Memory B cell (primary cell): ENCODE data around the gene CDK11B.
A peak's percentile ranks its signal among the peaks of the same experiment; 100 is the strongest.
"Not testable (repeated sequence)": the region's sequence is repeated elsewhere in the genome, so short reads cannot be mapped to it uniquely, and the experiment has no call there.

Experiments used
- ATAC-seq: fragments of 150-1000 bp; cut with Tn5 transposase; 2 replicates; pipeline ENCODE4 v1.10.0; 2021; ENCODE audit warnings: low read depth, mild to moderate bottlenecking, moderate library complexity
- DNase-seq, 2 donors: peaks; one replicate each; pipeline ENCODE4 v3.0.0; 2022; ENCODE audit warnings: low spot score in 2 of 2
- H3K27ac Mint-ChIP-seq: one replicate; pipeline ENCODE4 v1.8.0; 2022; ENCODE audit warnings: mild to moderate bottlenecking, moderate library complexity, mixed read lengths
- H3K27me3 Mint-ChIP-seq: one replicate; pipeline ENCODE4 v1.8.0; 2022; ENCODE audit warnings: mixed read lengths
- H3K36me3 Mint-ChIP-seq: one replicate; pipeline ENCODE4 v1.8.0; 2022; ENCODE audit warnings: mild to moderate bottlenecking, mixed read lengths
- H3K4me1 Mint-ChIP-seq: one replicate; pipeline ENCODE4 v1.8.0; 2022; ENCODE audit warnings: mixed read lengths
- H3K4me3 Mint-ChIP-seq: one replicate; pipeline ENCODE4 v1.8.0; 2022; ENCODE audit warnings: mild to moderate bottlenecking, moderate library complexity, mixed read lengths
- H3K9me3 Mint-ChIP-seq: one replicate; pipeline ENCODE4 v1.8.0; 2022; ENCODE audit warnings: mixed read lengths

CDK11B gene

GRCh38 chr1:1675218-1675617 is 16.4 kb upstream of the CDK11B start:
- H3K36me3 Mint-ChIP-seq: not testable (repeated sequence)
- peaks cover 18% of the 10 kb centered on the region for H3K4me1 Mint-ChIP-seq
- ATAC-seq: peak; percentile 18

DNA sequence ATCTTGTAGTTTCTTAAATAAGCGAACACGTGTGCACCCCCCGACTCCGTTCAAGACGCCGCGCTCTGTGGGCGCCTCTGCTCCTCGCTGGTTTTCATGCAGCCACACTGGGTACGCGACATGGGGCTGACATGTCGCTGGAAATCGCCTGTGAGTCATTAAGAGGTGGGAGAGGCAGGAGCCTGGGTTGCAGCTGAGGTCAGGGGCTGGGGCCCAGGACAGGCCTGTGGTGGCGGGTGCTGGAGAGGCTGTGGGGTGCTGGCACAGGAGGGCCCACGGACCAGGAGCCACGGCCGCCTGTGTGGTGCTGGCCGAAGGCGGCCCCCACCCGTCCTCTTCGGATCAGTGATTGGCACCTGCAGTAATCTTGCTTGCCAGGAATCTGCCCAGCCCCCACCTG is 16.0 kb upstream of the CDK11B start:
- DNase-seq: not testable (repeated sequence)

More at GRCh38 chr1:1675218-1675617, 16.4 kb upstream of the CDK11B start:
- DNase-seq: peak in 1 of 2 donors; percentile 34
- not testable (repeated sequence) for H3K27ac Mint-ChIP-seq, H3K4me3 Mint-ChIP-seq, H3K9me3 Mint-ChIP-seq, H3K27me3 Mint-ChIP-seq

GRCh38 chr1:1672181-1672965 is 13.6 kb upstream of the CDK11B start:
- Mint-ChIP-seq H3K4me1 (no peaks in the 10 kb centered on the region), H3K27ac (no peak overlapping the region), H3K4me3 (no peak overlapping the region), H3K9me3 (no peaks in the 10 kb centered on the region), H3K36me3 (peaks cover 3% of the 10 kb centered on the region), H3K27me3 (no peaks in the 10 kb centered on the region)
- ATAC-seq (no peak), DNase-seq (no peak)

More for the DNA sequence above, 16.0 kb upstream of the CDK11B start:
- not testable (repeated sequence) for H3K36me3 Mint-ChIP-seq, H3K27me3 Mint-ChIP-seq, ATAC-seq, H3K4me3 Mint-ChIP-seq, H3K9me3 Mint-ChIP-seq, H3K27ac Mint-ChIP-seq
- H3K4me1 Mint-ChIP-seq: peaks cover 18% of the 10 kb centered on the region

- Mint-ChIP-seq H3K9me3 (no peaks in the 10 kb centered on the region), H3K4me3 (no peak overlapping the region), H3K27me3 (no peaks in the 10 kb centered on the region), H3K27ac (no peak overlapping the region), H3K4me1 (no peaks in the 10 kb centered on the region), H3K36me3 (peaks cover 4% of the 10 kb centered on the region)
- no peak for ATAC-seq
- DNase-seq: no peak
Observed at GRCh38 chr1:1671365-1672119, 12.7 kb upstream of the CDK11B start.

GRCh38 chr1:1670866-1671265 is 12.1 kb upstream of the CDK11B start:
- ATAC-seq (no peak), DNase-seq (no peak)
- no peak overlapping the region for H3K4me3 Mint-ChIP-seq
- H3K4me1 Mint-ChIP-seq: no peaks in the 10 kb centered on the region
- no peak overlapping the region for H3K27ac Mint-ChIP-seq
- no peaks in the 10 kb centered on the region for H3K27me3 Mint-ChIP-seq
- peaks cover 6% of the 10 kb centered on the region for H3K36me3 Mint-ChIP-seq
- no peaks in the 10 kb centered on the region for H3K9me3 Mint-ChIP-seq

DNA sequence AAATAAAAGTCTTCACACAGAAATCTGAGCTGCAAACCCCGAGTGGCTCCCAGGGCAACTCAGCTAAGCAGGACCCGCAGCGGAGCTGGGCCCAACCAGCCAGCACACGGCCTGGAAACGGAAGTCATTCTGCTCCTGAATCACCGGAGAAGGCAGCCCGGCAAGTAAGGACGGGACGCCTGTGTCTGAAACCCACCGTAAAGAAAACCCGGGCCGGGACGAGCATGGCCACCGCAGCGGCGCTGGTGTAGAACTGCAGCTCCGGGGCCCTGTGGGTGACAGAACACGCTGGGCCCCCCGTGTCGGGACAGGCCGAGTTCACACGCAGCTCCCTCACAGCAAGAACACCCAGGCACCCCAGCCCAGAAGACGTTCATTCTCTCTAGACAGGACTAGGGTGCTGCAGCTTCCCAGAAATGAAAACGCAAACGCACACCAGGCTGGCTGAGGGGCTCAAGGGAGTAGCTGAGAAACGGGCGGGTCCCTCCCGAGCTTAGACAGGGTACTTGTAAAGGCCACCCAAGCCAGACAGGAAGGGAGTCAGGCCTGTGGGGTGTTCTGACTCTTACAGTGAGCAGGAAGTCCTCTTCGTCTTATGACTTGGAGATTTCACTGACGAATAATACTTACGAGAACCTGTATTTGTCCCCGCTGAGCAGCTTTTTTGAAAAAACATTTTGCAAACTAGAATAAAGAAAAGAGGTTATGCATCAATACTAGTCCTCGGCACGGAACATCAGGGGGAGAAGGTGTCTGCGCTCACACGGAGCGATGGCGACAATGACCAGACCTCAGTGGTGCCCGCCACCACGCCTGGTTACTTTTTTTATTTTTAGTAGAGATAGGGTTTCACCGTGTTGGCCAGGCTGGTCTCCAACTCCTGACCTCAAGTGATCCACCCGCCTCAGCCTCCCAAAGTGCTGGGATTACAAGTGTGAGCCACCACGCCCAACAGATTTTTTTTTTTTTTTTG is 10.9 kb upstream of the CDK11B start:
- H3K9me3 Mint-ChIP-seq: no peaks in the 10 kb centered on the region
- no peak overlapping the region for H3K27ac Mint-ChIP-seq
- ATAC-seq (no peak), DNase-seq (no peak)
- no peaks in the 10 kb centered on the region for H3K27me3 Mint-ChIP-seq
- H3K4me3 Mint-ChIP-seq: no peak overlapping the region
- peaks cover 6% of the 10 kb centered on the region for H3K36me3 Mint-ChIP-seq
- no peaks in the 10 kb centered on the region for H3K4me1 Mint-ChIP-seq

DNA sequence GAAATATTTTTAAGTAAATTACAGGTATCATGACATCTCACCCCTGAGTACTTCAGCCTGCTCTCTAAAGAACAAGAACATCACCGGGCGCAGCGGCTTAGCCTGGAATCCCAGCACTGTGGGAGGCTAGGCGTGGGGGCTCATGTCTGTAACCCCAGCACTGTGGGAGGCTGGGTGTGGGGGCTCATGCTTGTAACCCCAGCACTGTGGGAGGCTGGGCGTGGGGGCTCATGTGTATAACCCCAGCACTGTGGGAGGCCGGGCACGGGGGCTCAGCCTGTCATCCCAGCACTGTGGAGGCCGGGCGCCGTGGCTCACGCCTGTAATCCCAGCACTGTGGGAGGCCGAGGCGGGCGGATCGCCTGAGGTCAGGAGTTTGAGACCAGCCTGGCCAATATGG is 7.7 kb upstream of the CDK11B start:
- Mint-ChIP-seq H3K4me3 (no peak overlapping the region), H3K27me3 (no peaks in the 10 kb centered on the region), H3K9me3 (no peaks in the 10 kb centered on the region), H3K4me1 (no peaks in the 10 kb centered on the region), H3K36me3 (peaks cover 5% of the 10 kb centered on the region), H3K27ac (no peak overlapping the region)
- ATAC-seq (no peak), DNase-seq (no peak)

DNA sequence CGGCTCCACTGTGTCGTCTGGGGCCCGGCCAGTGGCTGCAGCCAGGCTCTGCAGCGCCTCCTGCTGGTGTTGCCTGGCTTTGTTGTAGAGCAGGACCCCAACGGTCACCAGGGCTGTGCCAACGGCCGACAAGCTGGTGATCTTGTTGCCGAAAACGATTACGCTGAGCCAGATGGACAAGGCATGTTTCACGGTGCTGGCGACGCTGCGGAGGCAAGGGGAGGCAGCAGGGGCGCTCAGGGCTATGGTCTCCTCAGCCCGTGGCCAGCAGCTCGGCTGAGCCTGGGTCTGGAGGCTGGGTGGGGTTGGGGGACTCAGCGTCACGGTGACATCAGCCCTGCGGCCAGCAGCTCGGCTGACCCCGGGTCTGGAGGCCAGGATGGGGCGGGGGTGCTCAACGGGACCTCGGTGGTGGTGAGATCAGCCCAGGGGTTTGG is 7.0 kb upstream of the CDK11B start:
- no peak for DNase-seq
- H3K4me3 Mint-ChIP-seq: no peak overlapping the region
- ATAC-seq: no peak
- no peaks in the 10 kb centered on the region for H3K27me3 Mint-ChIP-seq
- no peaks in the 10 kb centered on the region for H3K9me3 Mint-ChIP-seq
- no peaks in the 10 kb centered on the region for H3K4me1 Mint-ChIP-seq
- peaks cover 5% of the 10 kb centered on the region for H3K36me3 Mint-ChIP-seq
- H3K27ac Mint-ChIP-seq: no peak overlapping the region

- H3K4me1 Mint-ChIP-seq: no peaks in the 10 kb centered on the region
- DNase-seq (no peak), ATAC-seq (no peak)
- H3K36me3 Mint-ChIP-seq: peaks cover 5% of the 10 kb centered on the region
- no peak overlapping the region for H3K4me3 Mint-ChIP-seq
- H3K27ac Mint-ChIP-seq: no peak overlapping the region
- no peaks in the 10 kb centered on the region for H3K9me3 Mint-ChIP-seq
- H3K27me3 Mint-ChIP-seq: no peaks in the 10 kb centered on the region
Observed at GRCh38 chr1:1664941-1665814, 6.4 kb upstream of the CDK11B start.

DNA sequence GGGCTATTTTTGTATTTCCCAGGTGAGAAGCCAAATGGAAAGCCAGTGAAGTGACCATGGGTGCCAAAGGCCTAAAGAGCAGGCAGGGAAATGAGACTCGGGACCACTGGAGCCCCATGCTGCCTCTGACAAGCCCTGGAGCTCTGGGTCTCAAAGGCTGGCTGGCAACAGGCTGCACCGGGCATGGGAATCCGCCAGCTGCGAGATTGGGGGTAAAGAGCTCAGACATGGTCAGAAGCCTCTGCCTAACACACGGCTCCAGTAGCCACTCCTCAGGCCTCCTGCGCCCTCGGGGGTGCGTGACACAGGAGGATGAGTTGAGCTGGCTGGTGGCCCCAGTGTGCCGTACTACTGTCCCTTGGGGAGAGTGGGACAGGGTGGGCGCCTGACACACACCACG is 5.5 kb upstream of the CDK11B start:
- not testable (repeated sequence) for H3K4me1 Mint-ChIP-seq, H3K9me3 Mint-ChIP-seq, H3K27ac Mint-ChIP-seq, H3K4me3 Mint-ChIP-seq, DNase-seq, H3K36me3 Mint-ChIP-seq, ATAC-seq, H3K27me3 Mint-ChIP-seq

DNA sequence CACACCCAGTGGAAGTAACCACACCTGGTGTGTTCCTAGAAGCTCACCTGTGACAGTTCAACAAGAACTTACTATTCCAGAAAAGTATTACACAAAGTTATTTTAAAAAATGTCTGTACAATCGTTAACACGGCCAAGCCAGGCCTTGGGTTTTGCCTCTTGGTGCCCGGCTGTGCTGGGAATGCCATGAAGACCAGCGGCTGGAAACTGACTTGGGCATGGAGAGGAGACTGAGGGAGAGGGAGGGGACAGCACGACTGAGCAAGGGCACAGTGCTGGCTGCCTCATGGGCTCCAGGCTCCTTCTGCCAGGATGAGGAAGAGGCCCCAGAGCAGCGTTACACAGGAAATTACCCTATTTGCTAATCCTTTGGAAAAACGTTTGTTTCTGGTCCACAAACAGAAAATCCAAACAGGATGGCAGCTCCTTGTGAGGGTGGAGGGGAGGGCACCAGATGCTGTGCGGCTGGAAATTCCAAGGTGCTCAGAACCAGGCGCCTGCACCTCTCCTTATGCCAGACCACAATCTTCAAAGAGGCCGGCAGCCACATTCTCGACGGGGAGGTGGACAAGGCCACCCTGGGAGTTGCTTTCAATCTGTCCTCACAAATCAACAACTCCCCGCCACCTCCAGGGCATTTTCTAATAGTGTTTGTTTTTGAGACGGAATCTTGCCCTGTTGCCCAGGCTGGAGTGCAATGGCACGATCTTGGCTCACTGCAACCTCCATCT is 4.2 kb upstream of the CDK11B start:
- H3K27me3 Mint-ChIP-seq, H3K36me3 Mint-ChIP-seq, ATAC-seq, H3K4me3 Mint-ChIP-seq, H3K9me3 Mint-ChIP-seq, DNase-seq, H3K4me1 Mint-ChIP-seq: not testable (repeated sequence)
- H3K27ac Mint-ChIP-seq: peak overlapping the region; percentile 68

DNA sequence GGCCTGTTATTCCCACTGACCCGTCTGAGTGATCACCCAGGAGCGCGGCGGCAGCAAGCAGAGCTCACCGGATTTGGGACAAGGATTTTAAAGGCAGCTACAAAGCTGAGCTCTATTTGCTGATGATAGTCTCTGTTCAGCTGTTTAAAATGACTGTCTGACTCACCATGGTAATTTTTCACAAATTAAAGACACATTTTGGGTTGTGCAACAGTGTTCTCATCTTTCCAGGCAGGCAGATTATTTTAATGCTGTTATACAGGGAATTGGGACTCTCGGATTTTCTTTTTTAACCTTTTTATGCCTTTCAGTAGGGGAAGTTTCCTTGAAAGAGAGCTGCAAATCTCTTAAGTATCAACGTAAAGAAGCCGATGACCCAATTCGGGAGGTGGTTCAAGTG is 3.6 kb upstream of the CDK11B start:
- H3K27me3 Mint-ChIP-seq, H3K4me1 Mint-ChIP-seq, H3K4me3 Mint-ChIP-seq, ATAC-seq, H3K36me3 Mint-ChIP-seq, DNase-seq, H3K9me3 Mint-ChIP-seq: not testable (repeated sequence)
- peak overlapping the region; percentile 68 for H3K27ac Mint-ChIP-seq

DNA sequence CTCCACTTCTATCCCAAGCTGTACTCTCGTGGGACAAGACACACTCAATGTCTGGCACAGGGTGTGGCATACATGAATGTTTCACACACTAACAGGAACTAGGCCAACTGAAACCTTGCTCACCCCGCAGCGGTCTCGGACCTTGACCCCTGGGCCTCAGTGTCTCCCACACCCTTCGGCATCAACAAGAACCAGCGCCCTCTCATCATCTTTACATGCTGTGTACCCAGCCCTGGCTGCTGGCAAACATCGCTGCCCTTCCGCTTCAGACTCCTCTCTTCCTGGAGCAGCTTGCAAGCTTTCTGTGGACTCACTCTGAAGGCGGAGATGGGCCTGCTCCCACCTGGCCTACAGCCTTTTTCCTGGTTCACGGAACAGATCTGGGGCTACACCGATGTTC is 10.5 kb downstream of the CDK11B start:
- peaks cover 39% of the 10 kb centered on the region for H3K36me3 Mint-ChIP-seq
- not testable (repeated sequence) for H3K27ac Mint-ChIP-seq, ATAC-seq, H3K4me1 Mint-ChIP-seq, H3K4me3 Mint-ChIP-seq, DNase-seq, H3K9me3 Mint-ChIP-seq, H3K27me3 Mint-ChIP-seq
